GM21786 (cell line): ENCODE data around the gene LACTBL1.
"Not testable (repeated sequence)": the region's sequence is repeated elsewhere in the genome, so short reads cannot be mapped to it uniquely, and the experiment has no call there.

Experiments
- ATAC-seq: cut with Tn5 transposase; IDR thresholded peaks from one replicate; pipeline ENCODE4 v1.9.1; 2021; ENCODE audit not compliant: unreplicated experiment

The LACTBL1 gene

DNA sequence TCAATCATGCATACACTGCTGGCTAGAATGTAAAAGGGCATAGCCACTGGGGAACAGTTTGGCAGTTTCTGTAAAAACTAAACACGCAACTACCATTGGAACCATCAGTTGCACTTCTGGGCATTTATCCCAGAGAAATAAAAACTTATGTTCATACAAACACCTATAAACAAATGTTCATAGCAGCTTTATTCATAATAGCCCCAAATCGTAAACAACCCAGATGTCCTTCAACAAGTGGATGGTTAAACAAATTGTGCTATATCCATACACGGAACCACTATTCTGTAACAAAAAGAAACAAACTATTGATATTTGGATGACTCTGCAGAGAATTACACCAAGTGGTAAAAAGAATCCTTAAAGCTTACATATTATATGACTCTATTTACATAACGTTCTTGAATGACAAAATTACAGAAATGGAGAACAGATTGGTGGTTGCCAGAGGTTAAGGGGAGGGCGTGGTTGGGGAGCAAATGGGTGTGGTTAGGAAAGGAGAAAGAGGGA lies 22.8 kb downstream of the LACTBL1 start:
- ATAC-seq, result no peak

DNA sequence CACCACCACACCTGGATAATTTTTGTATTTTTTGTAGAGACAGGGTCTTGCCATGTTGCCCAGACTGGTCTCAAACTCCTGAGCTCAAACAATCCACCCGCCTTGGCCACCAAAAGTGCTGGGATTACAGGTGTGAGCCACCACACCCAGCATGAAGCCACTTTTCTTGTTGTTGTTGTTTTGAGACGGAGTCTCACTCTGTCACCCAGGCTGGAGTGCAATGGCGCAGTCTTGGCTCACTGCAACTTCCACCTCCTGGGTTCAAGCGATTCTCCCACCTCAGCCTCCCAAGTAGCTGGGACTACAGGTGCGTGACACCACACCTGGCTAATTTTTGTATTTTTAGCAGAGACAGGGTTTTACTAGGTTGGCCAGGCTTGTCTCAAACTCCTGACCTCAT lies 27.5 kb downstream of the LACTBL1 start:
- not testable (repeated sequence) for ATAC-seq

DNA sequence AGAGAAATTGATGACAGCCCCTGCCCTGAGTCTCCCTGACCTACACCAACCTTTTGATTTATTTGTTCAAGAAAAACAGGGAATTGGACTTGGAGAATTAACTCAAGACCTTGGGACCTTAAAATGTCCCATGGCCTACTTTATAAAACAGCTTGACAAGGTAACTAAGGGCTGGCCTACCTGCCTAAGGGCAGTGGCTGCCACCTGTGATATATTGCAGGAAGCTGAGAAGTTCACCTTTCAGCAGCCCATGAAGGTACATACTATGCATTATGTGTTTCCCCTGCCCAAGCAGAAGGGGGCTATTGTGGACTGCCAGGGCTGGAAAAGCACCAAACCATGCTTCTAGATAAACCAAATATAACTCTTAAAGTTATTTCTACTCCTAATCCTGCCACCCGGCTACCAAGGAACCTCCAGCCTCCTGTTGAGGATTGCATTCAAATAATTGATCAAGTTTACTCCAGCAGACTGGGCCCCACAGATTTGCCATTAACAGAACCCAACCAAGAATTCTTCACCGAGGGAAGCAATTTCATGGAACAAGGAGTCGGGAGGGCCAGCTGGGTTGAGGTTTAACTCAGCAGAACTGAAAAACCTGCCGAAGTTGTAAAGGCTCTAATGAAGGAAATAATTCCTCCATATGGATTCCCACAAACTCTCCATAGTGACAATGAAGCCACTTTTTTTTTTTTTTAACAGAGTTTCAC lies 28.2 kb downstream of the LACTBL1 start:
- ATAC-seq, result no peak

DNA sequence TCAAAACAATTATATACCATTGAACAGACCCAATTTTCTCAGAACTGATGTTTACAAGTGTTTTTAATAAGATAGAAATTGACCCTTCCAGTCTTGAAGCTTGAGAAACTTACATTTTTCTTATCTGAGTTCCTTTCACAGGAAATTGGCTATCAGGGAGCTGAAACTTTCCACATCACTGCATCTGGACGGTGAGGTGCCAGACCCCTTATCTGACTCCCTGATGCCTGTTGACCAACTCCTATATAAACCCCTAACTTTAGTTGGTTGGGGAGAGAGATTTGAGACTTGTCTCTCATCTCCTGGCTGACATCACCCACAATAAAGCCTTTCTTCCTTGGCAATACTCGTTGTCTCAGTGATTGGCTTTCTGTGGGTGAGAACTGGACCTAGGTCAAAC lies 31.4 kb downstream of the LACTBL1 start:
- no peak for ATAC-seq

DNA sequence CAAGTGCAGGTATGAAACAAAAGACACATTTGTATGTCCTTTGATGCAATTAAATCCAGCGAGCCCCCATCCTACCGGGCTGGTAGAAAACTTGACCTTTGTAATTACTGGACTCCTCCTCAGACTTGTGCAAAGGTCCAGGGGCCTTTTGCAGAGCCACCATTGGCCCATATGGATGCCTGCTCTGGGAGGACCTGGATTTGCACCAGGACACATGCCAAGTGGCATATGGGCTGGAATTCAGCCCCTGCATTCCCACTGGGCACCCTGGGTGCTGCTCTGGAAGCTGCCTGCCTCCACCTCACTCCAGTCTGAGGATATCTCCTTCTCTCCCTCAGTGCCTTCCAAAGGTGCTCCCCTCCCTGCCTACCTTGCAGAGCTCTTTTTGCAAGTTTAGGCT lies 36.0 kb downstream of the LACTBL1 start:
- no peak for ATAC-seq

DNA sequence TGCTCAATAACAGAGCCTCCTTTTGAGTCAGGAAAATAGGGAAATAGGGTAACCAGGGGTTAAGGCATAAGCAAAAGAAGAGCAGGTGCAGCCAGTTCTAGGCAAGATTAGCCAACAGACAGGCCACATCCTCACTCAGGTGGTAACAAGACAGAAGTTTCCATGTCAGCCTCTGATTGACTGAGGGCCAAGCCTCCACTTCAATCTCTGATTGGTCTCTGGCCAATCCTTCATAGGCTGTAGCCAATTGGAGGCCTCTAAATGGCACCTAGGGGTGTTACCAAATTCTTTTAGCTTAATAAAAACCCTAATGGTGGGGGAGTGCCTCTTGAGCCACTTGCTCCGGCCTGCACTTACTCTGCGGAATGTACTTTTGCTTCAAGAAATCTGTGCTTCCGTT lies 37.2 kb downstream of the LACTBL1 start:
- ATAC-seq, result no peak

DNA sequence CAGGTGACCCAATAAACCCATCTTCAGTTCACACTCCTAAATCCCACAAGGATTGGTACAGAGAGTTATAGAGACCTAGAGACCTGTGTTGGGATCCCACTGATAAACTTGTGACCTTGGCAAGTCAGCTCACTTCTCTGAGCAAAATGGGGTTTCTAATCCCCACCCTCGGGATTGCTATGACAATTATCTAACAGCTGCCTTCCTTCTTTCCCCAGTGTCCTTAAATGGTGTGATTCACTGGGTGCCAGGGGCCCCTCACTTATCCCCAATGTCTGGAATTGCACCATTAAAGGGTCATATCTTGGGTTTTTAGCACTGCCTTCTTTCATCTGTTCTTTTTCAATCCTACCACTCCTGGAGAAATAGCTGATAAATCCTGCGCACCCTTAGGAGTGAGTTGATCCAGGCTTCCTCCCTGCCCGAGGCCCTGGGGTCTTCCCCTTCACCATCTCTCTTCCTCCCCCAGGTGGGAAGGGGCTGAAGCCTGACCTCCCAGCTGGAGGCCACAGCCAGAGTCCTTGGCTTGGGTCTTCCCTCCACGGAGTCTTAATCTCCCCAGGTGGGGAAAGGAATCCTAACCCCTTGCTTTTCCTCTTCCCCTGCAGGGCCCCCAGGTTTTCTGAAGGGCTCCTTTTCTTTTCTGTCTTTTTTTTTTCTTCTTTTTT lies 39.7 kb downstream of the LACTBL1 start:
- ATAC-seq, result no peak

DNA sequence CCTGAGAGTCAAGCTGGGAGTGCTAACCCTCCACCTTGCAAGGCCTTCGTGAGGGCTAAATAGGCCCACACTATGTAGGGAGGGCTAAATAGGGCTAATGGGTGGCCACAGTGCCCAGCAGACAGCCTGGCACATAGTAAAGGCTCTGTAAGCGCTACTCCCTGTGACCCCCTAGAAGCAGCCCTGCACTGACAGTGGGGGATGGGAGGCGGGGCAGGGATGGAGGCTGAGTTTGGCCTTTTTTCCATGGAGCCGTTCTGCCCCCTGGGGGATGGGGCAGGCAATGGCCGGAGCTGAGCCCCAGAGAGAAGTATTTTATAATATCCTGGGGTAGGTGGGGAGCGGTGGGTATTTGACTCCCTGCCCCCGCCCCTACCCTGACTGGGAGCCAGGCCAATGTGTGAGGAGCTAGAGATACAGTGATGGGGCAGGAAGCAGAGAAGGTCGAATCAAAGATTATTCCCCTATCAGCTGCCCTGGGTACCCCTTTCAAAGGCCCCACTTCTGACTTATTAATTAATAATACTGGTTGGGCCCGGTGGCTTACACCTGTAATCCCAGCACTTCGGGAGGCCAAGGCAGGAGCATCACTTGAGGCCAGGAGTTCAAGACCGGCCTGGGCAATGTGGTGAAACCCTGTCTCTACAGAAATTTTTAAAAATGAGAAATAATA lies 42.3 kb downstream of the LACTBL1 start:
- ATAC-seq, result no peak

DNA sequence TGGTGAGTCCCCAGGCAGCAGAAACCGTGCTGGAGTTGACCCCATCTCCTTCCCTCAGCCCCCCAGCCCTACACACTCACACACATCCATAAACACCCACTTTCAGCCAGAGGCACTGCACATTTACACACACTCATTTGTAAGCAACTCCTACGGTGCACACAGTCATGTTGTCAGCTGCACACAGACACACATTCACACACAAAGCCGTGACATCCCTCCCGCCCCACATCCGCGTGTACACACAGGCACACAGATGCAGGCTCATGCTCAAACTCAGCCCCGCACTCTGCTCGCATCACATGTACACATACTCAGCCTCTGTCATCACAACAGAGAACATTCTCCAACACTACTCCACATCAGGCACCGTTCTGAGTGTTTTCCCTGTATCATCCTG lies 47.6 kb downstream of the LACTBL1 start:
- no peak for ATAC-seq

DNA sequence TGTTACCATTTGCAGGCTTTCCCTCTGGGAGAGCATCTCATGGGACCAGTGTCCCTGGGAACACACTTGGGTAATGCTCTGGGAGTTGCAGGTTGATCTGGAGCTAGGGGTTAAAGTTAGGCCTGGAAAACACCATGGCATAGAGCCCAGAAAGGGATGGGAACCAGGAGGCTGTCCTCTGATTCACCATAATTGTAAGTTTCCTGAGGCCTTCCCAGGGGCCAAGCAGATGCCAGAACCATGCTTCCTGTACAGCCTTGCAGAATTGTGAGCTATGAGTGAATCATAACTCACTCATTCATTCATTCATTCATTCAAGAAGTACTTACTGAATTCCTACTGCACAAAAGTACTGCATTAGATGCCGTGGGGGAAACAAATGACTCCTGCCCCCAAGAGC lies 50.0 kb downstream of the LACTBL1 start:
- ATAC-seq, result no peak

DNA sequence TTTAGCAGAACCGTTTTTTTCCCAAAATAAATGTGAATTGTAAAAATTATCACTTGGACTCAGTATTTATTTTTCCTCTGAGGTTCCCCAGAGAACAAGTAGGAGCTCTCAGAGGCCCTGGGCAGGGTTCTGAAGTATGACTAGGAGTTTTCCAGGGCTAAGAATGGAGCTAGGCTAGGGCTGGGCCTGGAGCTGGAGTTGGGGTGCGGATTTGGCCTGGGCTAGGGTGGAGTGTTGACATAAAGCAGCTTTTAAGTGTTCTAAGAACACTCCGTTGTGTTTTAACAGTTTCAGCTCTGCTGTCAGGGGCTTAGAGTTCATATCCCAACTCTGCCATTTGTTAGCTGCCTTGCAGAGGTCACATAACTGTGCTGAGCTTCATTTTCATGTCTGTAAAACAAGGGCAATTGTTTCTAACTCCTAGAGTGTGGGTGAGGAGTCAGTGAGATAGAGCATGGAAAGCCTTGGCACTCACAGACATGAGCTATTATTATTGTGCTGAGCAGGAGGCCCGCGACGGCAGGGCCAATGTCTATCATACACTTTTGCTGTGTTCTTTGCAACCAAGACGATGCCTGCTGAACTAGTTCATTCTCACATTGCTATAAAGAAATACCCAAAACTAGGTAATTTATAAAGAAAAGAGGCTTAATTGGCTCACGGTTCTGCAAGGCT lies 51.1 kb downstream of the LACTBL1 start:
- ATAC-seq, result no peak

DNA sequence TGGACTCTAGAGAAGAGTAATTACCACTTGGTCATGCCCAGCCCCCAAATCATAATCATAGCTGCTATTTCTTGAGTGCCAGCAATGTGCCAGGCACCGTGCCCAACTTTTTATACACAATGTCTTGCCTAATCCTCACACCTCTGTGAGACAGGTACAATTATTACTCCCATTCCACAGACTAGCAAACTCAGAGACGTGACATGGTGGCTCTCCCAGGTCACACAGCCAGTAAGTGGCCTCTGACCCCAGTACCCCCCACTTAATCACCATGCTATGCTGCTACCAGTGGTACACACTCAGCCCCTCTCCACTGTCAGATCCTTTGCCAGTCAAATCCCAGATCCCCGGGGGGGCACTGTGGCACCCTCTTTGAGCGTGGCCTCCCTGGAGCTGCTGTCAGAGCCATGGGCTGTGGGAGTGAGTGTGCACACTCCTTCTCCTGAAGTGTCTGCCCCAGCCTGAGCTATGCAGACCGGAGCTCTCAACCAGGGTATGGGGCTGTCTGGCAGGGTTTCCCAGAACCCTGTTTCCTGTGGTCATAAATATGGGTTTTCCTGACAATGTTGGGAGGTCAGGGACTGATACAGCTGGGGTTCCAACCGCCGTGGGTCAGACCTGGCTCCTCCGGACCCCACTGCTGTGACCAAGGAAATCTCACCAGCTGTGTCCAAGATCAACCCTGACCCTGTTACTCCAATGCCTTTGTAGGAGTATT lies 51.8 kb downstream of the LACTBL1 start:
- no peak for ATAC-seq

DNA sequence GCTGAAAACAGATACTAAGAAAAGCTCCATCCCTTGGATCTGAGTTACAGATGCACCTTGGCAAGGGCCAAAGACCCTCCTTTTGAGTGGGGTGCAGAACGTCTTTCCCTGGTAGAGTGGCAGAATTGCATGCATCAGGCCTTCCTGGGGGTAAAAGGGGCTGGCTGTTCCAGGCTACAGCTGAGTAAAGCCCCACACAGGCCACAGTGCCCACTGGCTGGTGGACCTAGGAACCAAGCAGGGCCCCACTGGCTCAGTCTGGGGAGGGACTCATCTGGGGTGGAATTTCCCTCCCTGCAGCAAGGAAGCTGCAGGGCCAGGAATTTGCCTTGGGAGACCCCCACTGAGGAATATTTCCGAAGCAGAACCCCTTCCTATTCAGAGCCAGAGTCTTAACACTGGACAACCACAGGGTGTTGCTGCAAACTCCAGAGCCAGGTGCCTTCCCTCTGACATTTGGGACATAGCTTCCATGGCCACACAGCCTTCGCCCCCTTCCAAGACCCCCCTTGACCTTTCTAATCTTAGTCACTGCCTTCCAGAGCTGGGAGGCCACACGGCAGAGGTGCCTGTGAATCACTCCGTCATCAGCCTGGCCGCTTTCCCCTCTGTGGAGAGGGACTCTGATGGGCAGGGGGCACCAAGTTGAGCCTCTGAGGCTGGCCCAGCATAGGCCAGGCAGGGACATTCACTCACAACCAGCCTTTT lies 52.5 kb downstream of the LACTBL1 start:
- no peak for ATAC-seq

DNA sequence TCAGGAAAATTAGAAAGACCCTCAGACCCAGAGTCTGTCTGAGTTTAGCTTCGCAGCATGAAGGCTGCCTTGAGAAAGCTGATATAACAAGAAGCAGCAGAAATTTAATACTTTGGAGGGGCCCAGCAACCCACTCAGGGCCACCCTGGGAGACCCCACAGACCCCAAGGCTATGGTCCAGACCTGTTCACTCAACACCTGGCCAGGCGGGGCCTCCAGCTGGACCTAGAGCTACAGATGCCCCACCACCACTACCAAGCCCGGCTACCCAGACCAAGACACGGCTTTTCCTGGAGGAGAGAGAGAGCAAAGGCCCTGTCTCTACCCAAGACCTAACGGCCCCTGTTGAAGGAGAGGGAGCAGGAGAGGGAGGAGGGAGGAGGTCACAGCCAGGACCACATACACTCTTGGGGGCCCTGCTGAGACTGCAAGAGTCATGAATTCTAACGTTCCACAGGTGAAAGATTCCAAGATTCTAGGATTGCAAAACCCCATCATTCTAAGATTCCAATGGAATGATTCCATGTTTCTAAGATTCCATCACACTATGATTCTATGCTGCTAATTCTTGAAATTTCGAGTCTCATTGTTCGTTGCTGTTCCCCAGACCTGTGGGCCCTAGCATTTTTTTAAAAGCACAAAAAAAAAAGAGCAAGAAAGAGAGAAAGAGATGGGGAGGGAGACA lies 53.2 kb downstream of the LACTBL1 start:
- no peak for ATAC-seq

DNA sequence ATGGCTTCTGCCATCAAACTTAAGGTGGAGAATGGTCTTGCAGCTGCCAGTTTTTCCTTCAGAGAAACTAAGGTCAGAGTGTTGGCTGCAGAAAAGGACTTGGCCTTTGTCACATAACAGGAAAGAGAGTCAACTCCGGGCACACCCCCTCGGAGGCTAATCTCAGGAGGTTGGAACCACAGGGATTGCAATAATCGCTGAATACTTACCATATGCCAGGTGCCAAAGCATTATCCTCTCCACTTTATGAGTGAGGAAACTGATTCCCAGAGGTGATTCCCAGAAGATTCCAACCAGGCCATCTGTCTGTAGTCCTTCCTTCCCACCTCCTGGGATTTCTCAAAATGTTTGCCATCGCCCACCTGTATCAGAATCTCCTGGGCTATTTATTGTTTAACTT lies 54.0 kb downstream of the LACTBL1 start:
- ATAC-seq, result no peak

DNA sequence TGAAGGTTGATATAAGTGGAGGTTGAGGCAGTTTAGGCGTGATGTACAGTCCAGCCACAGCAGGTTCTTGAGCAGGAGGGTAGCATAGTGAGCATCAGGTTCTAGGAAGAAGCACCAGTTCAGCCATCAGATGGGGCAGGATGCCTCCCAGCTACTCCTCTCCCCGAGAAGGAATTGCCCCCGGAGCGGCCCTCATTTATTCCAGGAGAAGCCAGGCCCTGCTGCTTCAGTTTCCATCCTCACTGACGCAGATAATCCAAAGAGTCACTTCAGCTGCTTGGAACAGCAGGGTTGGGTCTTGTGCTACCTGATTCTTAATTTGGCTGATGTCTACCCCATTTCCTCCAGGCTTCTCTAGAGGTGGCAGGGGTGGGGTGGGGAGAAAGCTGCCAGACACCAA lies 54.7 kb downstream of the LACTBL1 start:
- no peak for ATAC-seq

DNA sequence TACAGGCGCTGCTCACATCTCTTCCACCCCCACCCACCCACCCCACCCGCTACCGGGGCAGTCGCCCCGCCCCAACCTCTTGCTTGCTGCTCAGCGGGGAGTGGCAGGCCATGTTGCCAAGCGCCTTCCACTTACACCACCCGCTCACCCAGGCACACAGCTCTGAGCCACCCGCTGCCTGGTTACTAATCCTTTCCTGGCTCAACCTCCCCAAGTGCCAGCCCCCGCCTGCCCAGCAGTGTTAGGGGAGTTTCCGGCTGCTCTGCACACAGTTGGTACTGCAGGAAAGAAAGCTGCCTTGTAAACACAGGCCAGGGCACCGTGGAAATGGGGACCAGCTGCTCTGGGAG lies 56.2 kb downstream of the LACTBL1 start:
- no peak for ATAC-seq

DNA sequence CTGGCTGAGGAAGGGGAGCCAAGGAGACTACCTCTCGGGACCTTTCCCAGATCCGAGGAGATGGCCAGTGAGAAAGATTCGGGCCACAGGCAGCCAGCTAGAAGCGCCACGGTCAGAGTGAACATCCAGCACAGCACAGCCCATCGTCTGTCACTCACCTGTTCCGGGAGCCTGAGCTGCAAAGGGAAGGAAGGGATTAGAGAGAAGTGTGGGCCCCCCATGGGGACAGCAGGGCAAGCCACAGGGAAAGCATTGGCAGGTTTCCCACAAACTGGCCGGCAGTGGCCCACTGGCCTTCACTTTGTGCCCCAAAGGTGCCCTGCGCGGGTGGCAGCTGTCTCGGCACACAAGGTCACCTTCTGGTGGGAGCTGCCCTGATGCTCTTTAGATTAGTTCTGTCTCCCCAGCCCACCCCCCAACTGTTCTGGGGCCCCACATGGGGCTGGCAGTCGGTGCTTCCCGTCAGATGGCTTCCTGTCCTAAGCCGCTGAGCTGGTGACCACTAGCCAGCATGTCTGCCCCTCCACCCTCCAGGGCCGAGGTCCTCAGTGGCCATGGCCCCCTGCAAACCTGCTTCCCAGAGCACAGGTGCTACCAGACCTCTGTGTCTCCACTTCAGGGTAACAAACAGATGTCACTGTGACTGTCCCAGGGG lies 56.7 kb downstream of the LACTBL1 start:
- ATAC-seq, result no peak

DNA sequence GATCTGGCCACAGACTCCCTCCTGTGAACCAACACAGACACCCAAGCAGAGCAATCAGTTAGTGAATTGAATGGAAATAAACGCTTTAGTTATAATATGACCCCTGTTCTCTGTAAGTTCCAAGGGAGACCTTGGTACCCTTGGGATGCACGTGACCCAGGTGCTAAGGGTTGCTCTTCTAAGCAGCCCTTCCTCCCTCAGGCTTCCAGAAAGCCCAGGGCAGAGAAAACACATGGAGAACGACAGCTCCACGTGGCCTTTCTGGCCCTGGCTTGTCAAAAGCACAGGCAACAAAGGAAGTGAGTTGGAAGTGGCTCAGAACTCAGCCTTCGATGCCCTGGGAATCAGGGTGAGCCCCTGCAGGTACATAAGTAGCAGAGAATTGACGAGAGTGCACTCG lies 57.4 kb downstream of the LACTBL1 start:
- ATAC-seq, result no peak
